Upper lobe of left lung (tissue), 4 donors: ENCODE results near the gene IL10RB.

Experiments used
- EP300 ChIP-seq, 4 donors: sonication (generic); formaldehyde crosslinking; IDR thresholded peaks; one replicate each; pipeline ENCODE4 v1.5.1; 2017; ENCODE audit warnings: antibody characterized with exemption in 4 of 4, control low read depth in 2 of 4
- POLR2A ChIP-seq, 4 donors: fragments of 450-650 bp; IDR thresholded peaks; one replicate each; pipeline ENCODE4 v1.5.1; 2016 to 2017; ENCODE audit warnings: antibody characterized with exemption in 4 of 4, mild to moderate bottlenecking in 2 of 4

- TF ChIP-seq POLR2A (IDR thresholded peaks at IDR 0.05): no peak
- TF ChIP-seq EP300 (IDR thresholded peaks at IDR 0.05): no peak
Measured at GRCh38 chr21:33281096-33281652, 15.0 kb downstream of the IL10RB start.
